OCI-LY7 (cell line): ENCODE measurements around the gene TOP1.

ENCODE experiments used
- EZH2phosphoT487 ChIP-seq: fragments of 200-600 bp; sonication (generic); IDR thresholded peaks from 2 replicates; pipeline ENCODE4 v1.6.1; 2018; ENCODE audit warnings: low read depth, borderline replicate concordance, mild to moderate bottlenecking, mixed run types, antibody characterized with exemption, low read length, moderate library complexity, mixed read lengths
- TF ChIP-seq, protein P1 (sequence below): fragments of 200-600 bp; sonication (generic); conservative IDR thresholded peaks from 2 replicates; pipeline ENCODE4 v1.5.1; 2014; ENCODE audit warnings: mild to moderate bottlenecking, antibody characterized with exemption, low read length, moderate library complexity, mixed read lengths

DNA sequence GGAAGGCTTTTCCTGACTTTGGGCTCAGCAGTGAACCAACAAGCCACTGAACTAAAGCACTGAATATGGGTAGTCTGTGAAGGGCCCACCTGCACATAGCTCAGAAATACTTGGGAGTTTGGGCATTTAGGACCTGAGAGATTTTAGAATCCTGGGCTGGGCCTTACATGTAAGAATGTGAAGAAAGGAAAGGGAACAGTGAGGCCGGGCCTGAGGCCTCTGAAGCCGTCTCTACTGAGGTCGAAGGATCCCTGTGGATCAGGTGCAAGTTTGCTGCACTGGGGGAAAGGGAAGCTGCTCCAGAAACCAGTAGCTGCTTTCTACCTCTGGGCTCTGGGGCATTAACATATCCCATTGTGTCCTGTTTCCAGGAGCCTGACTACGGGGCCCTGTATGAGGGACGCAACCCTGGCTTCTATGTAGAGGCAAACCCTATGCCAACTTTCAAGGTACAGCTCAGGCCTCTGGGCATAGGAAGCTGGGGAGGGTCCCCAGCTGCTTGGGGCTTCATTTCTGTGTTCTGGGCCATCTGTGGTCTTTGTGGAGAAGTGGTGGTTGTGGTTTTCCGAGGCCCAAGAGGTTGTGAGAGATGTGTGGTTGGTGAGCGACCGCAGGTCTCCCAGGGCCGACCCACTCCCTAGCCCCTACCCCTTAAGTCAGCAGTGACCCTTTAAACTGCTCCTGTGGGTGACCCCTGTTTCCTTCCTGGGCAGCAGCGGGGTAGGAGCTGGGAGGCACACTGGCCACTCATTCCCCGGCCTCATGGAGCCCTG is 139.0 kb downstream of the TOP1 start:
- TF ChIP-seq, protein P1, sequence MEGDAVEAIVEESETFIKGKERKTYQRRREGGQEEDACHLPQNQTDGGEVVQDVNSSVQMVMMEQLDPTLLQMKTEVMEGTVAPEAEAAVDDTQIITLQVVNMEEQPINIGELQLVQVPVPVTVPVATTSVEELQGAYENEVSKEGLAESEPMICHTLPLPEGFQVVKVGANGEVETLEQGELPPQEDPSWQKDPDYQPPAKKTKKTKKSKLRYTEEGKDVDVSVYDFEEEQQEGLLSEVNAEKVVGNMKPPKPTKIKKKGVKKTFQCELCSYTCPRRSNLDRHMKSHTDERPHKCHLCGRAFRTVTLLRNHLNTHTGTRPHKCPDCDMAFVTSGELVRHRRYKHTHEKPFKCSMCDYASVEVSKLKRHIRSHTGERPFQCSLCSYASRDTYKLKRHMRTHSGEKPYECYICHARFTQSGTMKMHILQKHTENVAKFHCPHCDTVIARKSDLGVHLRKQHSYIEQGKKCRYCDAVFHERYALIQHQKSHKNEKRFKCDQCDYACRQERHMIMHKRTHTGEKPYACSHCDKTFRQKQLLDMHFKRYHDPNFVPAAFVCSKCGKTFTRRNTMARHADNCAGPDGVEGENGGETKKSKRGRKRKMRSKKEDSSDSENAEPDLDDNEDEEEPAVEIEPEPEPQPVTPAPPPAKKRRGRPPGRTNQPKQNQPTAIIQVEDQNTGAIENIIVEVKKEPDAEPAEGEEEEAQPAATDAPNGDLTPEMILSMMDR, result no peak
- TF ChIP-seq EZH2phosphoT487, result no peak
